Chondrocyte (in vitro differentiated cells): ENCODE data around the gene HERPUD1. TPM values are rescaled to one million over a fixed set of nuclear protein-coding genes. Genes with fewer than 3 reads are reported as not detected.
"Not testable (repeated sequence)": the region's sequence is repeated elsewhere in the genome, so short reads cannot be mapped to it uniquely, and the experiment has no call there.

Source experiments
- DNase-seq: peaks from one replicate; pipeline ENCODE4 v3.0.0; 2021; ENCODE audit warnings: mixed read lengths, low spot score
- H3K27ac Mint-ChIP-seq: one replicate; pipeline ENCODE4 v1.8.0; 2021; ENCODE audit warnings: mild to moderate bottlenecking, moderate library complexity, mixed read lengths; ENCODE audit not compliant: unreplicated experiment
- H3K27me3 Mint-ChIP-seq: 2 replicates; pipeline ENCODE4 v1.8.0; 2021; ENCODE audit warnings: low read depth, mixed read lengths
- H3K36me3 Mint-ChIP-seq: 2 replicates; pipeline ENCODE4 v1.8.0; 2021; ENCODE audit warnings: low read depth, mixed read lengths
- H3K4me1 Mint-ChIP-seq: 2 replicates; pipeline ENCODE4 v1.8.0; 2021; ENCODE audit warnings: low read depth, mild to moderate bottlenecking, mixed read lengths
- H3K4me3 Mint-ChIP-seq: one replicate; pipeline ENCODE4 v1.8.0; 2021; ENCODE audit warnings: mild to moderate bottlenecking, moderate library complexity, mixed read lengths; ENCODE audit not compliant: unreplicated experiment
- H3K9me3 Mint-ChIP-seq: 2 replicates; pipeline ENCODE4 v1.8.0; 2021; ENCODE audit warnings: low read depth, mixed read lengths
- CTCF ChIP-seq: fragments of 200-600 bp; sonication (generic); IDR thresholded peaks from 2 replicates; pipeline ENCODE4 v1.5.0; 2021; ENCODE audit warnings: antibody characterized with exemption, mild to moderate bottlenecking, moderate library complexity
- microRNA-seq: library from miRNA; unstranded; fragments of <30 nt; microRNA quantifications from one replicate; pipeline ENCODE4 v1.2.0, GENCODE V29; 2020; ENCODE audit warnings: borderline number of aligned reads
- total RNA-seq: library from RNA; stranded (reverse); gene quantifications from 3 replicates; pipeline ENCODE4 v1.2.1, GENCODE V29; 2021

Gene HERPUD1
- total RNA-seq, 1 donor from 2014 or later = 236 TPM

GRCh38 chr16:56990407-56991286, 58.7 kb downstream of the HERPUD1 start:
- H3K9me3 Mint-ChIP-seq = no peaks in the 10 kb centered on the region
- TF ChIP-seq CTCF = no peak
- H3K36me3 Mint-ChIP-seq = no peaks in the 10 kb centered on the region
- peaks cover 20% of the 10 kb centered on the region for H3K4me1 Mint-ChIP-seq
- H3K27ac Mint-ChIP-seq = no peak overlapping the region
- DNase-seq = no peak
- H3K4me3 Mint-ChIP-seq = no peak overlapping the region
- H3K27me3 Mint-ChIP-seq = no peaks in the 10 kb centered on the region

GRCh38 chr16:56992431-56992830, 60.5 kb downstream of the HERPUD1 start:
- not testable (repeated sequence) for DNase-seq, H3K27me3 Mint-ChIP-seq, H3K27ac Mint-ChIP-seq, H3K9me3 Mint-ChIP-seq, H3K4me3 Mint-ChIP-seq, H3K36me3 Mint-ChIP-seq
- peaks cover 18% of the 10 kb centered on the region for H3K4me1 Mint-ChIP-seq

- Mint-ChIP-seq H3K27ac (no peak overlapping the region), H3K9me3 (no peaks in the 10 kb centered on the region), H3K4me3 (no peak overlapping the region), H3K36me3 (no peaks in the 10 kb centered on the region), H3K4me1 (peaks cover 18% of the 10 kb centered on the region), H3K27me3 (no peaks in the 10 kb centered on the region)
- no peak for TF ChIP-seq CTCF
- DNase-seq = no peak
Observed at GRCh38 chr16:56993204-56993603, 61.3 kb downstream of the HERPUD1 start.

GRCh38 chr16:56994311-56994710, 62.4 kb downstream of the HERPUD1 start:
- Mint-ChIP-seq H3K4me3 (no peak overlapping the region), H3K4me1 (peaks cover 12% of the 10 kb centered on the region), H3K27me3 (no peaks in the 10 kb centered on the region), H3K36me3 (no peaks in the 10 kb centered on the region), H3K27ac (no peak overlapping the region), H3K9me3 (no peaks in the 10 kb centered on the region)
- TF ChIP-seq CTCF = no peak
- DNase-seq = no peak

Small RNA genes within 50 kb of the gene (microRNA-seq; reads per million reads assigned to microRNA genes)
- not detected for gene MIR6863

Other genes with a start within 250 kb of the HERPUD1 start
- gene MT1X, start 249.7 kb upstream of the HERPUD1 start, total RNA-seq = 36.6 to 136 TPM (median 44.7 TPM) in 3 replicates
- 48.6 to 86.9 TPM (median 50.0 TPM) in 3 replicates for gene NUP93, start 202.0 kb upstream of the HERPUD1 start, total RNA-seq
- gene SLC12A3, start 66.9 kb upstream of the HERPUD1 start, total RNA-seq = not detected in 3 replicates
- gene CETP, start 29.8 kb downstream of the HERPUD1 start, total RNA-seq = not detected in 3 replicates
- 6.3 to 10.7 TPM (median 6.6 TPM) in 3 replicates for gene NLRC5, start 57.4 kb downstream of the HERPUD1 start, total RNA-seq
- 10.0 to 22.3 TPM (median 21.8 TPM) in 3 replicates for gene CPNE2, start 160.4 kb downstream of the HERPUD1 start, total RNA-seq